ENCODE results near the gene SKP1.
A peak's percentile ranks its signal among the peaks of the same experiment; 100 is the strongest.

SKP1 gene

DNA sequence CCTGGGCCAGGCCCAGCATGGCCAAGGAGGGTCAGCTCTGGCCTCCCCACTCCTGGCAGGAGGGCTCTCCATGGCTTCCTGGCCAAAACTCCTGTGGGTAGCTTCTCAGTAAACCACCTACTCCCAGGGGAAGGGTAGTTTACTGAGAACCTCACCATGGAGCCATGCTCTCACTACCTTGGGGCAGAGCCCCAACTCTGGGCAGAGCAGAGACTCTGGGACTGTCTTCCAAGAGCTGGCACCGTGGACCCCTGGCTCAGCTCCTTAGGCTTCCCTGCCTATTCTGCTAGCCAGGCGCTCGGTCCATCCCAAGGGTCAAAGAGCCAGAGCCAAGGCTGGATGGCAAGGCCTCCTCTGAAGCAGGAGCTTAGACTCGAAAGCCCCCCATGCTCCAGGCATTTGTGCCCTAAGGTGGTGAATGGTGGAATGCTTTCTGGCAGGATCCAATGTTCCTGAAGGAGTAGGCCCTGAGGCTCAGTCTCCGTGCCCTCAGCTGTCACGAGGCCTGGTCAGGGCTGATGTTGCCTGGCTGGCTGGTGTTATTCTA is 42.7 kb downstream of the SKP1 start:
- Histone ChIP-seq H3K79me2 (ENCODE audit: control insufficient read depth, insufficient read depth, low read length, poor library complexity) (no peaks in the 10 kb centered on the region), H3K4me3 (ENCODE audit: low read depth, low read length) (no peak overlapping the region), H2BK12ac (ENCODE audit: low read length) (no peak overlapping the region), H3K18ac (ENCODE audit: low read length) (no peak overlapping the region), H3K4ac (ENCODE audit: low read depth, low read length) (no peak overlapping the region), H3K27me3 (ENCODE audit: insufficient read depth, low read length) (no peaks in the 10 kb centered on the region), H3K9ac (ENCODE audit: low read length) (no peak overlapping the region), H4K91ac (ENCODE audit: low read depth, low read length) (no peak overlapping the region), H2AFZ (ENCODE audit: insufficient read depth, low read length, poor library complexity) (no peak overlapping the region), H3K14ac (ENCODE audit: low read length) (no peak overlapping the region), H2AK5ac (ENCODE audit: low read length) (no peak overlapping the region), H4K8ac (ENCODE audit: low read depth, low read length) (no peak overlapping the region), H3K23ac (ENCODE audit: low read length) (no peak overlapping the region), H3K36me3 (ENCODE audit: control insufficient read depth in 1 of 2, insufficient read depth in 2 of 2, low read length in 2 of 2) (peaks cover 40 to 61% of the 10 kb centered on the region in 2 experiments), H2BK5ac (ENCODE audit: low read depth, low read length, poor library complexity) (no peak overlapping the region), H3K4me1 (ENCODE audit: control insufficient read depth in 1 of 2, insufficient read depth in 2 of 2, low read length in 2 of 2) (peaks cover 19 to 20% of the 10 kb centered on the region in 2 experiments), H2BK120ac (ENCODE audit: insufficient read depth, low read length, poor library complexity) (no peak overlapping the region), H3K79me1 (ENCODE audit: low read length) (no peaks in the 10 kb centered on the region), H3K9me3 (ENCODE audit: insufficient read depth, low read depth, low read length) (no peaks in the 10 kb centered on the region), H4K12ac (ENCODE audit: low read depth, low read length) (no peak overlapping the region), H3K4me2 (ENCODE audit: low read length) (no peak overlapping the region), H3K27ac (ENCODE audit: low read depth, low read length) (no peak overlapping the region)
- no peak for DNase-seq
- no CpG with 5 or more reads among the region's 6 CpGs for WGBS (ENCODE audit: extremely low coverage, insufficient coverage, insufficient read length)

DNA sequence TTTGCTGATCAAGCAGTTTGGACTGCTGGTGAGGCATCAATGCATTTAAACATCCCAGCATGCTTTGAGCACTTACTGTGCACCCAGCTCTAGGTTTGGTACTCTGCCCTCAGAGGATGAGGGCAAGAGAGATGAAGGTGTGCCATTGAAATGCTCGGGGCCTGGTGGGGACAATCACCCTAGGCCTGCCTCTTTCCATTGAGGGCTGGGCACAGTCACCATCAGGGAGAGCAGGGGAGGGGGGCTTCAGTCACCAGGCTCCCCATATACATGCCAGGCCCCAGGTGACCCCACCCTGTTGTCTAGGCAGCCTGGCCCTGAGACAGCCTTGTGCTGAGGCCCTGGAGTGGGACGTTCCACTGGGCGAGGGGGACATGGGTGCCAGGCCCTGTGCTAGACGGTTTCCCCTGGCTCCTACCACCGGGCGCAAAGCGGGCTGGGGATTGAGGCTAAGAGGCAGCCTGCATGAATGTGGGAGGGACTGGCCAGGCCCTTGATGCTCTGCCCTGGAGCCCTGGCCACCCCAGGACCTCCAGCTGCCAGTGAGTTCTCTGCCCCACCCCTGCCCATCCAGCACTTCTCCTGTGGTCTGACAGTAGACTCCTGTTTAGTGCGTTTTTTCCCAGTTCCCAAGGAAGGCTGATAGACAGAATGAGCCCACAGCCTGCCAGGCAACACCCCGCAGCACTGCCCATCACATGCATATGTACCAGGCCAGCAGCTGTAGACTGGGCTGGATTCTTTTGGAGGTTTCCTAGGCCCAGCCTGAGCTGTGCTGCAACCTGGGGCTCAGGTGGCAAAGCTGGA is 43.4 kb downstream of the SKP1 start:
- Histone ChIP-seq H3K18ac (ENCODE audit: low read length) (no peak overlapping the region), H3K79me2 (ENCODE audit: control insufficient read depth, insufficient read depth, low read length, poor library complexity) (no peaks in the 10 kb centered on the region), H3K4ac (ENCODE audit: low read depth, low read length) (no peak overlapping the region), H3K79me1 (ENCODE audit: low read length) (no peaks in the 10 kb centered on the region), H3K9me3 (ENCODE audit: insufficient read depth, low read depth, low read length) (no peaks in the 10 kb centered on the region), H4K8ac (ENCODE audit: low read depth, low read length) (no peak overlapping the region), H2BK5ac (ENCODE audit: low read depth, low read length, poor library complexity) (no peak overlapping the region), H4K91ac (ENCODE audit: low read depth, low read length) (no peak overlapping the region), H3K23ac (ENCODE audit: low read length) (no peak overlapping the region), H3K4me1 (ENCODE audit: control insufficient read depth in 1 of 2, insufficient read depth in 2 of 2, low read length in 2 of 2) (peaks cover 16 to 17% of the 10 kb centered on the region in 2 experiments), H3K27ac (ENCODE audit: low read depth, low read length) (no peak overlapping the region), H2BK120ac (ENCODE audit: insufficient read depth, low read length, poor library complexity) (no peak overlapping the region), H4K12ac (ENCODE audit: low read depth, low read length) (no peak overlapping the region), H2AK5ac (ENCODE audit: low read length) (no peak overlapping the region), H3K4me2 (ENCODE audit: low read length) (no peak overlapping the region), H3K4me3 (ENCODE audit: low read depth, low read length) (no peak overlapping the region), H2AFZ (ENCODE audit: insufficient read depth, low read length, poor library complexity) (no peak overlapping the region), H3K36me3 (ENCODE audit: control insufficient read depth in 1 of 2, insufficient read depth in 2 of 2, low read length in 2 of 2) (peaks cover 42 to 59% of the 10 kb centered on the region in 2 experiments), H3K9ac (ENCODE audit: low read length) (no peak overlapping the region), H2BK12ac (ENCODE audit: low read length) (no peak overlapping the region), H3K27me3 (ENCODE audit: insufficient read depth, low read length) (no peaks in the 10 kb centered on the region), H3K14ac (ENCODE audit: low read length) (no peak overlapping the region)
- DNase-seq: no peak
- no CpG with 5 or more reads among the region's 9 CpGs for WGBS (ENCODE audit: extremely low coverage, insufficient coverage, insufficient read length)

DNA sequence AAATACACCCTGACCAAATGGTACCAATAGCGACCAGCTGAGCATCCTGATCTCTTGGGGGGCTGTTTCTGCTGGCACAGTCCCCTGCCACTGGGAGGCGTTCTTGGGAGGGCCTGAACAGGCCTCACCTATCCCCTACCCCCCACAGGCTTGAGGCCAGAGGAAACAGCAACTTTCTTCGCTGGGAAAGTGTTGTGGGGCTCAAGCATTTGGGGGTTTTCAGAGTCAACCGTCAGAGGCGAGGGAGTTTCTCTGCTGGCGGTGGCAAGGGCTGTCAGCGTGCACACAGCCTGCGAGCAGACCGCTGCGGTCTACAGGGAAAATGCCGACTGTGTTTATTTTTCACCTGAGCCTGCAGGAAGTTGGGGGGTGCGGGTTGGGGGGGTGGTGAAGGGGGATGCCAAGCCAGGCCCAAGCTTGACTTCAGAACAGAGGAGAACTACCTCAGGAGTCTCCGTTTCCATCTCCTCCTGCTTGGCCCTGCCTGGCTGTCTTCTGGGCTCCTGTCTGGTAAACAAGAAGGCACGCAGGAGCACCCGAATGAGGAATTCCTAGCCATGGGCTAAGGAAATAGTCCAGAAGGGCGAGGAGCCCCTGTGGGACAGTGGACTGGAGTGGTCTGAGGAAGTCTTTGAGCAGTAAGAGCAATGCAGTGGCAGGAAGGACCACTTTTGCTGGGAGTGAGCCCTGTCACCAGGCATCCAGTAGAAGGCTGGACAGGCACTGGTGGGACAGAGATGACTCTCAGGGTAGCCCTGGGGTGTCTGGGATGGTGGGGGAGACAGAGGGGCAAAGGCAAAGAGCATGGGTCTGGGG is 44.2 kb downstream of the SKP1 start:
- no peak overlapping the region for H3K18ac ChIP-seq (ENCODE audit: low read length)
- no peak overlapping the region for H3K4me3 ChIP-seq (ENCODE audit: low read depth, low read length)
- WGBS (ENCODE audit: extremely low coverage, insufficient coverage, insufficient read length): no CpG with 5 or more reads among the region's 16 CpGs
- no peak overlapping the region for H3K4me2 ChIP-seq (ENCODE audit: low read length)
- no peak overlapping the region for H4K8ac ChIP-seq (ENCODE audit: low read depth, low read length)
- peaks cover 15% of the 10 kb centered on the region in 2 experiments for H3K4me1 ChIP-seq (ENCODE audit: control insufficient read depth in 1 of 2, insufficient read depth in 2 of 2, low read length in 2 of 2)
- no peak overlapping the region for H2AFZ ChIP-seq (ENCODE audit: insufficient read depth, low read length, poor library complexity)
- no peak overlapping the region for H2AK5ac ChIP-seq (ENCODE audit: low read length)
- H4K12ac ChIP-seq (ENCODE audit: low read depth, low read length): no peak overlapping the region
- no peaks in the 10 kb centered on the region for H3K9me3 ChIP-seq (ENCODE audit: insufficient read depth, low read depth, low read length)
- H3K23ac ChIP-seq (ENCODE audit: low read length): no peak overlapping the region
- H3K27me3 ChIP-seq (ENCODE audit: insufficient read depth, low read length): no peaks in the 10 kb centered on the region
- no peak overlapping the region for H3K14ac ChIP-seq (ENCODE audit: low read length)
- no peak overlapping the region for H4K91ac ChIP-seq (ENCODE audit: low read depth, low read length)
- no peaks in the 10 kb centered on the region for H3K79me2 ChIP-seq (ENCODE audit: control insufficient read depth, insufficient read depth, low read length, poor library complexity)
- no peaks in the 10 kb centered on the region for H3K79me1 ChIP-seq (ENCODE audit: low read length)
- H2BK12ac ChIP-seq (ENCODE audit: low read length): no peak overlapping the region
- H2BK120ac ChIP-seq (ENCODE audit: insufficient read depth, low read length, poor library complexity): no peak overlapping the region
- no peak for DNase-seq
- no peak overlapping the region for H2BK5ac ChIP-seq (ENCODE audit: low read depth, low read length, poor library complexity)
- no peak overlapping the region for H3K27ac ChIP-seq (ENCODE audit: low read depth, low read length)
- no peak overlapping the region for H3K9ac ChIP-seq (ENCODE audit: low read length)
- H3K4ac ChIP-seq (ENCODE audit: low read depth, low read length): no peak overlapping the region
- peaks cover 42 to 59% of the 10 kb centered on the region in 2 experiments for H3K36me3 ChIP-seq (ENCODE audit: control insufficient read depth in 1 of 2, insufficient read depth in 2 of 2, low read length in 2 of 2)

DNA sequence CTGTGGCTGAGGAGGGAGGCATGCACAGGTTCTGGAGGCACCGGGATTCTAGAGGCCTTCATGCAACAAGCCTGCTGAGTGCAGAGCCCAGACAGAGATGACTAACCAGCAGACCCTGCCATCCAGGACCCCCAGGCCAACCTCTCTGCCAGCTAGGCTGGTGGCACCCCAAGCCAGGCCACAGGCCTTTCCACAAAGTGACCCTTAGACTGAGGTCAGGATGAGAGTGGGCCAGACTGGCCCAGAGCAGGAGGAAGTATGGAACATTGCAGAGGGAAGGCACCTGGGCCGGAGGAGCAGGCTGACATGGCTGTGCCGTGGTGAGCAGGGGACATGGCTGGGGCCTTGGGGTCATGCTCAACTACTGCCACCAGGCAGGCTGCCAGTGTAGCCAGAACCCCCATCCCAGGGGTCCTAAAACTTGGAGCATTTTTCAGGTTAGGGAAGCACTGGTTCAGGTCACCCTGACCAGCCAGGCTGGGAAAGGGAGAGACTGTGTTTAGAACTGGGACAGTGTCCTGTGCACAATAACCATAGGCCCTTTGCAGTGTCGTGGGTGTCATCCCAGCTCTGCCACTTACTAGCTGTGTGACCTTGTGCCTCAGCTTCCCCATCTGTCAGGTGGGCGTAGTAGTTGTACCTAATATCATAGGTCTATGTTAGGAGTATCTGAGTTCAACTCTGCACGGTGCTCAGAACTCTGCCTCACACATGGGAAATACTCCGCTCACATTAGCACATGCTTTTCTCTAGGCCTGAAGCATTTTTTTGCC is 45.0 kb downstream of the SKP1 start:
- H2BK12ac ChIP-seq (ENCODE audit: low read length): no peak overlapping the region
- no peaks in the 10 kb centered on the region for H3K79me2 ChIP-seq (ENCODE audit: control insufficient read depth, insufficient read depth, low read length, poor library complexity)
- peak overlapping the region; percentile 28 for H3K23ac ChIP-seq (ENCODE audit: low read length)
- no peak overlapping the region for H2BK120ac ChIP-seq (ENCODE audit: insufficient read depth, low read length, poor library complexity)
- no peak overlapping the region for H3K27ac ChIP-seq (ENCODE audit: low read depth, low read length)
- no peak overlapping the region for H3K14ac ChIP-seq (ENCODE audit: low read length)
- H3K79me1 ChIP-seq (ENCODE audit: low read length): no peaks in the 10 kb centered on the region
- H4K91ac ChIP-seq (ENCODE audit: low read depth, low read length): no peak overlapping the region
- no peak overlapping the region for H3K9ac ChIP-seq (ENCODE audit: low read length)
- H3K4ac ChIP-seq (ENCODE audit: low read depth, low read length): no peak overlapping the region
- H4K8ac ChIP-seq (ENCODE audit: low read depth, low read length): no peak overlapping the region
- no peak for DNase-seq
- no peaks in the 10 kb centered on the region for H3K27me3 ChIP-seq (ENCODE audit: insufficient read depth, low read length)
- no peaks in the 10 kb centered on the region for H3K9me3 ChIP-seq (ENCODE audit: insufficient read depth, low read depth, low read length)
- H2AK5ac ChIP-seq (ENCODE audit: low read length): no peak overlapping the region
- no peak overlapping the region for H3K4me2 ChIP-seq (ENCODE audit: low read length)
- WGBS (ENCODE audit: extremely low coverage, insufficient coverage, insufficient read length): no CpG with 5 or more reads among the region's 7 CpGs
- no peak overlapping the region for H2BK5ac ChIP-seq (ENCODE audit: low read depth, low read length, poor library complexity)
- H2AFZ ChIP-seq (ENCODE audit: insufficient read depth, low read length, poor library complexity): no peak overlapping the region
- H3K36me3 ChIP-seq (ENCODE audit: control insufficient read depth in 1 of 2, insufficient read depth in 2 of 2, low read length in 2 of 2): peaks cover 40 to 57% of the 10 kb centered on the region in 2 experiments
- no peak overlapping the region for H3K18ac ChIP-seq (ENCODE audit: low read length)
- H3K4me3 ChIP-seq (ENCODE audit: low read depth, low read length): no peak overlapping the region
- peaks cover 12% of the 10 kb centered on the region in 2 experiments for H3K4me1 ChIP-seq (ENCODE audit: control insufficient read depth in 1 of 2, insufficient read depth in 2 of 2, low read length in 2 of 2)
- no peak overlapping the region for H4K12ac ChIP-seq (ENCODE audit: low read depth, low read length)
